ENCODE data around the gene DDTL. TPM values are rescaled to one million over a fixed set of nuclear protein-coding genes. Genes with fewer than 3 reads are reported as not detected.
"Not testable (repeated sequence)": the region's sequence is repeated elsewhere in the genome, so short reads cannot be mapped to it uniquely, and the experiment has no call there.

The DDTL gene
- polyA plus RNA-seq (ENCODE audit: insufficient read length in 3 of 3), result 1 to 10 TPM; 6.0 to 8.2 (median 7.3) TPM

DNA sequence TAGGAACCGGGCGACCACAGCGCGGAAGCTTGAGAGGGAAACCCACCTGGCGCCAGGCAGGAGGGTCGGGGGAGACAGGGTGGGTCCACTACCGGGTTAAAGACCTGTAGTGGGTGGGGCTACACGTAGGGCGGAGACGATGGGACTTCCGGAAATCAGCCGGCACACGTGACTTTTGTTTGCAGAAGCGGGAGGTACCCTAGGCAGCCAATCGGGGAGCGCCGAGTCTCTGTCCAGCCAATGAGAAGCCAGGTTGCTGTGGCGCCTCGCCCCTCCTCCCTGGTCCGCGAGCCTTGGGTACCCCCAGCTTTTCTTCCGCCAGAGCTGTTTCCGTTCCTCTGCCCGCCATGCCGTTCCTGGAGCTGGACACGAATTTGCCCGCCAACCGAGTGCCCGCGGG is at the start of gene DDTL:
Gene DDTL (plus strand): TSS at position 321 of the 400 bp plus-strand sequence. CDS start 27 bp downstream, at position 348.
- not testable (repeated sequence) for DNase-seq (ENCODE audit: low read depth in 3 of 3, low spot score in 2 of 3)

DNA sequence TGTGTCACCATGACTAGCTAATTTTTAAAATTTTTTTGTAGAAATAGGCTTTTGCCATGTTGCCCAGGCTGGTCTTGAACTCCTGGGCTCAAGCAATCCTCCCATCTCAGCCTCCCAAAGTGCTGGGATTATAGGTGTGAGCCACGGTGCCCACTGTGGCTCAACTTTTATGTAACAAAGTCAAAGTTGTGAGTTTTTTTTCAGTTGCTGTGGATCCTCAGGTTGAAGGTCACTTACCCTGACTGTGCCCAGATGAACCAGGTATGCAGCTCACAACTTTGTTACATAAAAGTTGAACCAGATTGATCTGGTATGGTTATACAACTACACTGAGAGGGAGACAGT is 46.4 kb upstream of the DDTL start:
- DNase-seq (ENCODE audit: low read depth in 3 of 3, low spot score in 2 of 3), result not testable (repeated sequence)

DNA sequence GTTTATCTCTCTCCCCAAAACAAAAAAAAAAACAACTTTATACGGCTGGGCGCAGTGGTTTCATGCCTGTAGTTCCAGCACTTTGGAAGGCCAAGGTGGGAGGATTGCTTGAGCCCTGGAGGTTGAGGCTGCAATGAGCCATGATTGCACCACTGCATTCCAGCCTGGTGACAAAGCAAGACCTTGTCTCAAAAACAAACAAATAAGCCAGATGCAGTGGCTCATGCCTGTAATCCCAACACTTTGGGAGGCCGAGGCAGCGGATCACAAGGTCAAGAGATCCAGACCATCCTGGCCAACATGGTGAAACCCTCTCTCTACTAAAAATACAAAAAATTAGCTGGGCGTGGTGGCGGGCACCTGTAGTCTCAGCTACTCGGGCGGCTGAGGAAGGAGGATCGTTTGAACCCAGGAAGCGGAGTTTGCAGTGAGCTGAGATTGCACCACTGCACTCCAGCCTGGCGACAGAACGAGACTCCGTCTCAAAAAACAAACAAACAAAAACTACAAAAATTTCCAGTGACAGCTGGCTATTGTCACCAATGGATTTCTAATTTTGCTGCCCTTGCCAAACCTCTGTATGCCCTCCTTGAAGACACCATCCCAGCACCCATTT is 45.0 kb upstream of the DDTL start:
- DNase-seq (ENCODE audit: low read depth in 3 of 3, low spot score in 2 of 3), result not testable (repeated sequence)

DNA sequence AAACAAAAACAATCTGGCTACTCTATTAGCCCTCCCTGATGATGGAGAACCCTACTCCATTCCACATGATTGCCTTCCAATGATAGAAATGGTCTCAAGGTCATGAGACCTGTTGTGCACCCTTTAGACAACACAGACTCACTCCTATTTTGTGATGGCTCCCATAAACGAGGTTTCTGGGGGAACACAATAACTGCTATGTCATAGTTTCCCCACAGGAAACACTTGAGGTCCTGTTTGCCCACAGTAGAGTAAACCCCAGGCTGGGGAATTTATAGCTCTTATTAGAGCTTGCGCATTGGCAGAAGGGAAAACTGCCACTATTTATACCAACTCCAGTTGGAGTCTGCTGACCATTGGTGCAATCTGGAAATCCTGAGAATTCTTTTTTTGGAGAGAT is 43.8 kb upstream of the DDTL start:
- no peak for DNase-seq (ENCODE audit: low read depth in 3 of 3, low spot score in 2 of 3)

DNA sequence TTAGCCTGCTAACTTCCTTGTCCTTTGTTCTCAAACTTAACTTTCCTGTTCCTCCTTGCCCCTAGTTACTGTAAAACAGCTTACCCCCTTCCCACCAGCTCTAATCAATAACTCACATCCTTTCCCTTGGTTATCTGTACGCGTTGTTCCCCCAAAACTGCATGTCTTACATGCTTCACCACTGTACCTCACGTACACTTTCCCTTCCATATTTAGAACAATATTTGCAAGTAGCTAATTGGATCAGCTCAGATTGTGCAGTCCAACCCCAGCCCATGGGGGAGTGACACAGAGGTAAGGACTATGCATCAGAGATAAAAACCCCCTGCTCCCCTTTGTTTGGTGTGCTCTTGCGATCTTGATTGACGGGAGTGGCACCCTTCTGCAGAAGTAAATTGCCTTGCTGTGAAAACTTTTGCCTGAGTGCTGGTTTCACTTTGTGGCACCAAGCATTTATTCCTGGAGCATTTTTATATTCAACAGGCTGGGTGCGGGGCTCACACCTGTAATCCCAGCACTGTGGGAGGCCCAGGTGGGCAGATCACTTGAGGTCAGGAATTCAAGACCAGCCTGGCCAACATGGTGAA is 41.6 kb upstream of the DDTL start:
- no peak for DNase-seq (ENCODE audit: low read depth in 3 of 3, low spot score in 2 of 3)

DNA sequence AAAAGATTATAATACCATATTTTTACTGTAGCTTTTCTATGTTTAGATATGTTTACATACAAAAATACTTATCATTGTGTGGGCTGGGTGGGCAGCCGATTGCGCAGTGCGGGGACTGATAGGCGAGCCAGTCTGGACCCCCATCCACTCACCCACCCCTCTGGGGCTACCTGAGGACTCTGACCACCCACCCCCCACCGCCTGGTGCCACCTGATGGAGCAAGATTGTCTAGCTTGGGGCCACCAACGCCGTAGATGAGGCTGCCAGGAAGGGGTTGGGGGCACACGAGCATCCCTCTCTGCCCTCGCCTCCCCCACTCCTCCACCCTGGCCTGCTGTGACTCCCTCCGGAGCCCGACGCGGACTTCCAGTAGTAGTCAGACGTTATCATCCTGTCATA is 40.1 kb upstream of the DDTL start:
- no peak for DNase-seq (ENCODE audit: low read depth in 3 of 3, low spot score in 2 of 3)

DNA sequence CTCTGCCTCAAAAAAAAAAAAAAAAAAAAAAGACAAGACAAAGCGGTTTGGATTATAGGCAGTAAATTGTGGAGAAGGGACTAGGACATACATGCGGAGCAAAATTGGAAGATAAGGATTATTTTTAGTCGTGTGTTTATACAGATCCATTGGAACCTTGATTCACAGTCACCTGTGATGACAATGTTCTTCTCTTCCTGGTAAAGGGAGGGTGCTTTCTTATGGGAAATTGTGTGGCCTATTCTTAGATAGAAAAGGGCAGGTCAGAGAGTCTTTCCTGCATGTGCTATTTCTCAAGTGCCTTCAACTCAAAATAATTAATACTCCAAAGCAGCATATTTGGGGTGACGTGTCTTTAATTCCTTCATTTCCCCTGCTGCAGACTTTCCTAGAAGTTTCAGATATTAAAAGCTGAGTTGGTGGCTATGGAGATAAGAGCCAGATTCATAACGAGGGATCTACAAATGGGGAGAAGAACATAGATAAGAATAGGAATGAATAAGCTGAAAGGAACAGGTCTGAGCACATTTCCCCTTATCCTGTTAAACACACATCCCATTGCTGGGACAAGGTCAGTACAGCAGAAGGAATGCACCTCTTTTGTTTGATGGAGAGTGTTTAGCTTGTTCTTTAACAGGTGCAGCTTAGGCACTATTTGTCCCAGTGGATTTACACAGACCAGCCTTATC is 28.2 kb upstream of the DDTL start:
- no peak for DNase-seq (ENCODE audit: low read depth in 3 of 3, low spot score in 2 of 3)

DNA sequence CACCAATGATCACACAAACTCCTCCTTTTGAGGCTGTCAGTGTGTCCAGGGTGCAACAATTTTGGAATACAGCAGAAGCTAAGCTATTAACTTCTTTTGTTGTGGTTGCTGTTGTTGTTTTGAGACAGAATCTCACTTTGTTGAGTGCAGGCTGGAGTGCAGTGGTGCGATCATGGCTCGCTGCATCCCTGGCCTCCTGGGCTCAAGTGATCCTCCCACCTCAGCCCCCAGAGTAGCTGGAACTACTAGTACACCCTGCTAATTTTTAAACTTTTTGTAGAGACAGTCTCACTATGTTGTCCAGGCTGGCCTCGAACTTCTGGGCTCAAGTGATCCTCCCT is 27.7 kb upstream of the DDTL start:
- no peak for DNase-seq (ENCODE audit: low read depth in 3 of 3, low spot score in 2 of 3)

DNA sequence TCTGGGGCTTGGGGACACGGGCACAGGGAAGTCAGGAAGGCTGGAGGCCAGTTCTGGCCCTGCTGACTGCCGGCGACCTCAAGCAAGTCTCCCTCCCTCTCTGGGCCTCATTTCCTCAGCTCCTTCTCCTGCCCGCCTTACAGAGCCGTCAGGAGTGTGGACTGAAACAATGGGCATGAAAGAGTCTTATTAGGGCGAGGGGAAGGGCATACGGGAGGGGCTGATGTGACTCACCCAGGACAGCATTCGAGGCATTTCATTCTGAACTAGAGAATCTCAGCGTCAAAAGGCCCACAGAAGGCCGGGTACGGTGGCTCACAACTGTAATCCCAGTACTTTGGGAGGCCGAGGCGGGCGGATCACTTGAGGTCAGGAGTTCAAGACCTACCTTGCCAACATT is 26.5 kb upstream of the DDTL start:
- DNase-seq (ENCODE audit: low read depth in 3 of 3, low spot score in 2 of 3), result not testable (repeated sequence)

DNA sequence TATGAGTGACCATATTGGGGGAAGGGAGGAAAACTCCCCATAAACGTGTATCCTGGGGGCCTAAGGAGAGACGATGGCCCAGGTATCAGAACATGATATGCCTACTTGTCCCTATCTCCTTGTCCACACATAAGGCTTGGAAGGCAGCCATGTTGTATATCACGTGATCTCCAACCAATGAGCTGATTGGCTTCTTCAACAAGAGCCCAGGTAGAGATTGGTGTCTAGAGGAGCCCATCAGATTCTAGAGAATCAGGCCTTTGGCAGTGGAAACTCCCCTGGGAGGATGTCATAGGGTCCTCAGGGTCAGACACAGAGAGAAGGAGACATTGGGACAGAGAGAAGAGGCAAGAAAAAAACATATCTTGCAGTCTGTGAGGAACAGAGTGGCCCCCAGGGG is 19.3 kb upstream of the DDTL start:
- DNase-seq (ENCODE audit: low read depth in 3 of 3, low spot score in 2 of 3), result not testable (repeated sequence)

DNA sequence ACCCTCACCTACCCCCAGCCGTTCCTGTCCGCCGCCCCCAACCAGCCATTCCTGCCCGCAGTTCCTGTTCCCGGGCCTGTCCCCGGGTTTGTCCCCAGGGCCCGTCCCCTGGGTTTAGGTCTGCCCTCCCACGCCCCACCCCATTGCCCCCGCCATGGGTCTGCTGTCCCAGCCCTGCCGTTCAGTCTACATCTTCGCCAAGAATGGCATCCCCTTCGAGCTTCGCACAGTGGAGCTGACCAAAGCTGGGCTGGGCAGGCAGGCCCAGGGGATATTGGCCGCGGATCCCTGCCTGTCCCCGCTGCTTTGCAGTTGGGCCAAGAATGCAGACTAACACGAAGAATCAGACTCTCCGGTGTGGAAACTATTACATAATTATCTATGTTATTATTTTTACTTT is 16.9 kb upstream of the DDTL start:
- not testable (repeated sequence) for DNase-seq (ENCODE audit: low read depth in 3 of 3, low spot score in 2 of 3)

DNA sequence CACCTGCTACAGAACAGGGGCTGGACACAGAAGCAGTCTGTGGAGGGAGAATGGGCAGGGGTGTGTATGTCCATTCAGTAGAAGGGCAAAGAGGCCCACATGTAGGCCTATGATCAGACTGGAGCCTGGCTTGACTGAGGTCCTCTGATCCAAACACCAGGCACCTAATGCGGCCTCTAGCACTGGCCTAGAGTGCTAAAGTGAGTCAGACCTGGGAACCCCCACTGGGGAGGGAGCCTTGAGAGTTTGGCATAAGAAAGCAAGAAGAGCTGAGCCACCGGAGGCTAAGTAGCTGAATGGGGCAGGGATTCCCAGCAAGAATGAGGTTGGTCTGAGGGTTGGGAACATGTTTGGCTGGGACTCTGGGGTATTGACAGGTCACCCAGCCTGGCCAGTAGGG is 15.3 kb upstream of the DDTL start:
- DNase-seq (ENCODE audit: low read depth in 3 of 3, low spot score in 2 of 3), result not testable (repeated sequence)

DNA sequence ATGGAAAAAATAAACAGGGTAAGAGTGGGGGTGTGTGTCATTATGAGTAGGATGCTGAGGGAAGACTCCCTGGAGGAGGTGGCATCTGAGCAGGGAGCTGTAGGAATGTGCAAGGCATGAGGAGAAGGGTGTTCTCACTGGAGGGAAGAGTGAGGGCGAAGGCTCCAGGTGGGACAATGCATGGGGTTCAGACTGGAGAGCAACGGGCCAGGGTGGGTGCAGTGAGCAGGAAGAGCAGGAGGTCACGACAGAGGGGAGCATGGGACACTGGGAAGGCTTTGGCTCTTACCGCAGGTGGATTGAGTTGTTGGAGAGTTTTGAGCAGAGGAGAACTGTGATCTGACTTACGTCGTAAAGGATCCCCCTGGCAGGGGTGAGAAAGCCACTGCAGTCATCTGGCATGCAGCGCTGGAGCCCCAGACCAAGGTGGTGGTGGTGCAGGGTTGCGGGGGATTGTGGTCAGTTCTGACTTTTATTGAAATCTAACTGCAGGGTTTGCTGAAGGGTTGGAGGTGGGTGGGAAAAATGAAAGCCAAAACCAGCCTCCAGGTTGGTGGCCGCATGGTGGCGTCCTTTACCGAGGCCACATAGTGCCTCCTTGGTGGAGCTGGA is 13.8 kb upstream of the DDTL start:
- DNase-seq (ENCODE audit: low read depth in 3 of 3, low spot score in 2 of 3), result not testable (repeated sequence)

DNA sequence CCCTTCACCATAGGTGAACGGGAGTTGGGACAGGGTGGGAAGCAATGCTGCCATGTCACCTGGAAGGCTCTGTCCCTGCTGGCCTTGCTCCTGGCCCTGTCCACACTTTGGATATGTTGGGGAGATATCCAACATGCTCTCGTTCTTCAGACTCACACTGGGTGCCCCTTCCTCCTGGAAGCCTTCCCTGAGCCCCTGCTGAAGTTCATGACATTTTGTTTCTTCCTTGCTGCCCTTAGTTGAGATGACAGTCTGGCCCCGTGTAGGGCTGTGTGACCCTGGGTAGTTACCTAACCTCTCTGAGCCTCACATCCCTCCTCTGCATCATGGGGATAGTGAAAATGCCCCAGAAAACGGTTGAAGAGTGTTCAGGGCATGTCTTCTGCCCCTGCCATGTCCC is 13.2 kb upstream of the DDTL start:
- not testable (repeated sequence) for DNase-seq (ENCODE audit: low read depth in 3 of 3, low spot score in 2 of 3)

DNA sequence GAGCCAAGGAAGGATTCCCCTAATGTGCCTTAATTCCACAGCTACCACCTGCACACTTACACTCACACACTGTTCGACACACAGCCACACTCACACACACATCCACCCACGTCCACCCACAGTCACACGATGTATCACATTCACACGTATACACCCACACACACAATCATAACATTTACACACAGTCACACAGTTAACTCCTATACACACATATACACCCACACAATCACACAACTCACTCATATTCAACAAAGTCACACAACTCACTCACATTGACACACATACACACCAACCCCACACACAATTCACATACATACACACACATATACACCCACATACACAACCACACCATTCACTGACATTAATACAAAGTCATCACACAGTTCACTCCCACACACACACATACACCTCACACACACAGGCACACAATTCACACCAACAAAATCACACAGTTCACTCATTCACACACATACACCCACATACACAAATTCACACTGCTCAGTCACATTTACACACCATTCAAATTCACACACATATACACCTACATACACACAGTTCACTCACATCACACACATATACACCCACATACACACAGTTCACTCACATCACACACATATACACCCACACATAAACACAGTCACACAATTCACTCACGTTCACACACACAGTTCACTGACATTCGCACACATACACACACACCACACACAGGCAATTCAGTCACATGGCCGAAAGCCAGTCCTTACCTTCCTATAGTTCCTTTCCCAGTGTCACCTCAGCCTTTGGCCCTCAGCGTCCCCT is 12.3 kb upstream of the DDTL start:
- DNase-seq (ENCODE audit: low read depth in 3 of 3, low spot score in 2 of 3), result not testable (repeated sequence)

DNA sequence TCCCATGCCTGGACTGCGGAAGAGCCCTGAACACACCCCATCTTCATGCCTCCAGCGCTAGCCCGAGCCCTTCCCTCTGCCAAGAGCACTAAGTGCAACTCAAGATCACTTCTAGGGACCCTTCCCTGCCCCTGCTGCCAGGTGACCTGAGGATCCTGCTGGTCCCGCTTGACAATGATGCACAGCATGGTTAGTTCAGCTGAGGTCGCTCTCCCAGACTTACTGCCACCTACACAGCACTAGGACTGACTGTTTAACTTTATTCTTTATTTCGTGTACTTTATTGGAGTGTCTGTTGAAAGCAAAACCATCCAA is 11.7 kb upstream of the DDTL start:
- not testable (repeated sequence) for DNase-seq (ENCODE audit: low read depth in 3 of 3, low spot score in 2 of 3)

DNA sequence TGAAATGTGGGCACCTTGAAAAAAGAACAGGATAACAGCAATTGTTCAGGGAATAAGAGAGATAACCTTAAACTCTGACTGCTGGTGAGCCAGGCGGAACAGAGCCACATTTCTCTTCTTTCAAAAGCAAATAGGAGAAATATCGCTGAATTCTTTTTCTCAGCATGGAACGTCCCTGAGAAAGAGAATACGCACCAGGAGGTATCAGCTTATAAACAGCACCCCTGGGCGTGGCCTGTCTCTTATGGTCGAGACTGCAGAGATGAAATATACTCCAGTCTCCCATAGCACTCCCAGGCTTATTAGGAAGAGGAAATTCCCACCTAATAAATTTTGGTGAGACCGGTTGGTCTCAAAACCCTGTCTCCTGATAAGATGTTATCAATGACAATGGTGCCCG is 10.8 kb upstream of the DDTL start:
- not testable (repeated sequence) for DNase-seq (ENCODE audit: low read depth in 3 of 3, low spot score in 2 of 3)

DNA sequence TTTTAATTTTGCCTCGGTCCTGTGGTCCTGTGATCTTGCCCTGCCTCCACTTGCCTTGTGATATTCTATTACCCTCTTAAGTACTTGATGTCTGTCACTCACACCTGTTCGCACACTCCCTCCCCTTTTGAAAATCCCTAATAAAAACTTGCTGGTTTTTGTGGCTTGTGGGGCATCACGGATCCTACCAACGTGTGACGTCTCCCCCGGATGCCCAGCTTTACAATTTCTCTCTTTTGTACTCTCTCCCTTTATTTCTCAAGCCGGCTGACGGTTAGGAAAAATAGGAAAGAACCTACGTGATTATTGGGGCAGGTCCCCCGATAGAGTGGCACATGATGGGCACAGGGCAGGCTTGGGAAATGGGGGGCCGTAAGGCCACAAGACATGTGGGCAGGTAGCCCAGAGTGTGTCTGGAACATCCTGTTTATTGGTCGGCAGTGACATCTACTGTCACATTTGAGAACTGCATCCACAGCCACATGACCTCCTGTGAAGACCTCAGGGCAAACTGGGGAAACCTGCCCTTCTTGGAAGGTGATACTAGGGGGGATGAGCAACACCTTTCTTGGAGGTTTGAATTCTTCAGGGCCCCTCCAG is 10.3 kb upstream of the DDTL start:
- peak; percentile 33 to 52 (median 48) for DNase-seq (ENCODE audit: low read depth in 3 of 3, low spot score in 2 of 3)

DNA sequence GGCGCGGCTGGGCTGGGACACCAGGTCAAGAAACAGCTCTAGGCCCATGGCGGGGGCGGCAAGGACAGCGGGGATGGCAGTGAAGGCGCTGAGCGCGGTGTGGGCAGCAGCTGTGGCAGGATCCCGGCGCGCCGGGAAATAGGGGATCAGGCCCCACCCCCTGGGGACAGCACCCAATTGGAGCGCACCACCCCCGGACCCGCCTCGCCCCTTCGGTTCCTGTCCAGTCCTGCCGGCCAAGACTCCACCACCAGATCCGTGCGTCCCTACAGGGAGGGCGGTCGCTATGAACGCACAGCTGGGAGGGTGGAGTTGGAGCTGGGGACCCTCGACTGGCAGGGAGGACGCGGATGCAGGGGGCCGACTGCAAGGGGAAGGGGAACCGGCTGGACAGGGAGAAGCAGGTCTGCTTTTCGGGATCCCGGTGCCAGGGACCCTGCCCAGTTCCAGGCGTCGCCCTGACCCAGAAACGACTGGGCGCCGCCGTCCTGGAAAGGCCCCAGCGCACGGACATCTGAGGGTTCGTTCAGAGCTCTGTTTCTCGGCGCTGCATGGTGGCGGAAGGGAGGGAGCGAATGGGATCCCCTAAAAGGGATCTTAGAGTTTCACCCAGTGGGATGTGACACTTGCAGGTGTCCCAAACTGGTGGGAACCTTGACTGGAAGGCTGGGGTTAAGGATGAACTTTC is 5.5 kb upstream of the DDTL start, which contains the start of gene GSTT2B:
Gene GSTT2B (minus strand): TSS at position 112 of the 688 bp plus-strand sequence. CDS start 64 bp downstream, at position 48.
- DNase-seq (ENCODE audit: low read depth in 3 of 3, low spot score in 2 of 3), result not testable (repeated sequence)

DNA sequence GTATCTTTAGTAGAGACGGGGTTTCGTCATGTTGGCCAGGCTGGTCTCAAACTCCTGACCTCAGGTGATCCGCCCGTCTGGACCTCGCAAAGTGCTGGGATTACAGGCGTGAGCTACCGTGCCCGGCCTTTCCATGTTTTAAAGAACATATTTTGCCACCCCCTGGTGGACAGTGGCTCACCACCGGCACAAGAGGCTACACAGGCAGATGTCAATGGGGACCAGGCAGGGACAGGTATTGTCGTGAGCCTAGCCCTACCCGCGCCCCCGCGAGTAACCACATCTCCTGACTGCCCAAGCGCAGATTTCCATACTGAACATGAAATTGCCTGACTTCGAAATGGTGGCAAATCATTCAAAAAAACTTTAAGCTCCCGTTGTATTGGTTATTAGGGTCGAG is 594 bp upstream of the DDTL start:
- DNase-seq (ENCODE audit: low read depth in 3 of 3, low spot score in 2 of 3), result not testable (repeated sequence)
